HG03095 (cell line): Measurements from ENCODE around the gene DNAJA2.
A peak's percentile ranks its signal among the peaks of the same experiment; 100 is the strongest.
"Not testable (repeated sequence)": the region's sequence is repeated elsewhere in the genome, so short reads cannot be mapped to it uniquely, and the experiment has no call there.

Source experiments
- ATAC-seq: cut with Tn5 transposase; IDR thresholded peaks from one replicate; pipeline ENCODE4 v1.9.1; 2021; ENCODE audit warnings: moderate library complexity; ENCODE audit not compliant: unreplicated experiment

Gene DNAJA2

DNA sequence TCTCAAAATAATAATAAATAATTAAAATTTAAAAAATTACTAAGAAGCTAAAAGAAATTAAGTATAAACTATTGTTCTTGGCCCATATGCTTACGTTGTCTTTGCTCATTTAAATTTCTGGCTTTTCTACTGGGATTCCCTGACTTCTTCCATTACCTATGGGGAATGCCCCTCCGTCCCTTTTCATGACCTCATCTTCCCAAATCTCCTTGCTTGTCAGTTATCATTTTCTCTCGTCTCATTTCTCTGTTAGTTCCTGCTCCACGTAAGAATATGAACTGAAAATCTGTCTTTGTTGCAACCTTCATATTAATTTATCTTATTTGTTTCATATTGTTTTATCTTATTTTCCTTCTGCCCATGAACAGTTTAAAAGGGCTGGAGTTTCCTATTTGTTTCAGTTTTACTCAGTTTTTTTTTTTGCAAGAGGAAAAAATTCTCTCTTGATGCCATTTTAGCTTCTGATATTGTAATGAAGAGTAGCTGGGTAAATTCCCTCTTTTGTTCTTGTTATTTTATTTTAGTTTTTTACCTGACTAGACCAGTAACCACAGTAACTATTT is 2.5 kb upstream of the DNAJA2 start:
- no peak for ATAC-seq

DNA sequence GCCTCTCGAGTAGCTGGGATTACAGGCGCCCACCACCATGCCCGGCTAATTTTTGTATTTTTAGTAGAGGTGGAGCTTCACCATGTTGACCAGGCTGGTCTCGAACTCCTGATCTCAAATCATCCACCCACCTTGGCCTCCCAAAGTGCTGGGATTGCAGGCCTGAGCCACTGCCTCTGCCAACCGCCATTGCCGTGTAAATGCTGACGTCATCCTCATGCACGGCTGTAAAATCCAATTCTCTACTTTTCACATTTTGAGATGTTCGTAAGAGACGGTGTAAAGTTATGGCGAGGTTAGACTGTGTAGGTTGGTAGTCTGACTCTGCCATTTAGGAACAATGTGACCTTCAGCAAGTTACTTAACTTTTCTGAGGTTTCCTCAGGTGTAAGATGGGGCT is 1.7 kb upstream of the DNAJA2 start:
- ATAC-seq = no peak

DNA sequence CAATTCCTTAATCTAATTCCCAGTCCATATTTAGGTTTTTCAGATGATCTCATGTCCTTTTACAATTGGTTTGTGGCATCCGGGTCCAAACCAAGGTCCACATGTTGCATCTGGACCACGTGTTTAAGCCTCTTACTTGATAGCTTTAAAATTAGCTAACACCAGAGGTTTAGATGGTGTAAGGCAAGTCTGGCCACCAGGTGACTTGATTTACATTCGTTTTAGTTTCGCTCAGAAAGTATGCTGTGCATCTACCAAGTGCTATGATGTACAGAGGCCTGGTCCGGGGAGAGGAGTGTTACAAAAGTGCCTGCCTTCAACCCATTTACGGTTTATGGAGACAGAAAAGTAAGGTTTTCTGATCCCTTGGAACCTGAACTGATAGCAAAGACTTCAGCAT is 878 bp upstream of the DNAJA2 start:
- no peak for ATAC-seq

DNA sequence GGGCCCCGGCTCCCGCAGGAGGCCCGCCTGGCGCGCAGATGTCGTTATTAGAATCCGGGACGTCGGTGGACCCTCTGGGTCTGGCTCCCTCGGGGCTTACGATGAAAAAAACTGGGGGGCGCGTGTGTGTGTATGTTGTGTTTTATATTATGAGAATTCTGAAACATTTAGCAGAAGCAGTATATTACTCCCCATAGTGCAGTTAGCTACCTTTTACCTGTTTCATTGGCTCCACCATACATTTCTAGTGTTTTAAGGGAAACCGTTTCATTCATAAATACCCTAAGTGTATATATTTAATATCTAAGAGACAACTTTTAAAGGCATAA is 486 bp upstream of the DNAJA2 start:
- no peak for ATAC-seq

DNA sequence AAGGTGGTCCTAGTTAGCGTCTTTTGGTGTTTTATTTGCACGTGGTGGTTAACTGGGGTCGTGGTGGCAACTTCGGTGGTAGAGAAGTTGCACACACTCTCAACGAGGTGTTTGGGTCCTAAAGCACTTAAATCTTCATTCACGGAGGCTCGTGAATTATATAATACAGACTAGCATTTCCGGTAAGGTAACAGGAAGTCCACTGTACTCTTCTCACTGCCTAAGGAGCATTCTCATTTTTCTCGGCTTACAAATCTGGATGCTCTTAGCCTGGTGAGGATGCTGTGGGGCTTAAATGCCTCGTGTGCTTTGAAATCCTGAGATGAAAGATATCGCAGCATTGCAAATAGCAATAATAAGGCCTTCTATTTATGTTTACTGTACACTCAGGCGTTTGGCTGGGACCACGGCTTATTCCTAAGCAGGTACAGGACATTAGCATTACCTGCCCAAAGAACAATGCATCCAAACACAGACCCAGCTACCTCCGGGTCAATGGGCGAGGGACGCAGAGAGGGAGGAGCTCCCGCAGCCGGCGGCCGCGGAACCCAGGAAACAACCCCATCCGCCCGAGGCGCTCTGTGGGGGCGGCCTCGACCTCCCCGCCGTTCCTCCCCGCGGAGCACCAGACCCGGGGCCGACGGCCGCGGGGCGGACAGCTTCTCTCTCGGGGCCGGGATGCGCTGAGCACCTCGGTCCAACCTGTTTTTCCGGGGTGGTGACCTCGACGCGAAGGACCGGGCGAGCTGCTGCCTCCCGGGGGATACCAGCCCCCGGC is 856 bp downstream of the DNAJA2 start:
- ATAC-seq = peak; percentile 64

DNA sequence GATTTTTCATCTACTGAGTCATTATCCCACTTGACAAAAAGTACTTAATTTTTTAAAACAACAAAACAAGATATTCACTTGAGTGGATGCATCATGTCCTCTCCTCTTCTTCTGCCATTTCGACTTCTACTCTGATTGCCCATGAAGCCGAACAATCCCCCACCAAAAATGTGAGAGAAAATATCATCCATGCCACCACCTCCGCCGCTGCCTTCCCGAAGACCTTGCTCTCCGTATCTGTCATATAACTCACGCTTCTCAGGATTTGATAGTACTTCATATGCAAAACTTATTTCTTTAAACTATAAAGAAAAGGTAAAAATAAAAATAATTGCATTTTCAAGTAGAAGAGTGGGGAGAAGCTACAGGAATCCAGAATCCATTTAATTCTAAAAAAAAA is 2.2 kb downstream of the DNAJA2 start:
- ATAC-seq = no peak

DNA sequence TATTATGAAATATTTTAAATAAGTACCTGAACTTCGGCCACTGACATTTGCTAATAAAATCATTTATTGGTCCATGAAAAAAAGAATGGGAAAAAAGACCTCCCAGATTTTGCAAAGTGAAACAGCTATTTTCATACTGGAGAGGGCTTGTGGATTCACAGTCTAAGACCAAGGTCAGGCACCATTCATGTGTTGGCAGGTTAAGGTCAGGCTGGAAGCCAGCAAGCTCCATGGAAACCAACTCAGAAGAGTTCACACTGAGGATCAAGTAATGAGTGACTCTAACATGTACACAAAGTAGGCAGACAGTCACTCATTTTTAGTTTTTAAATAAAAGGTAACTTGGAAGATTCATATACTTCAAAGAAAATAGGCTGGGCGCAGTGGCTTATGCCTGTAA is 3.4 kb downstream of the DNAJA2 start:
- ATAC-seq = no peak

DNA sequence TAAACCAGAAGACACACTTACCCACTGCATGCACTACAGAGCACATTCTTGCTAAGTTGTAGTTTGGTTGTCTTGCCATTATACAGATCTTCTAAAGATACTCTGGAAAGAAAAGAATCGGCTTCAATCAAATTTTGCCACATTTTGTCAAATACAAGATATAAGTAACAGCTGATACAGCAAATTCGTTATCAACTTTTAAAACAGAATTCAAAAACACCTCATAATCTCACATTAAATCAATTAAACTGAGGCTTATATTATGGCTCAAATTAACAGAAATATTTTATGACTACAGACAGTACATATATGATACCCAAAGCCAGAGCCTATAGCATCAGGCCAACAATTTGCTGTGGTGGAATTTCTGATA is 5.4 kb downstream of the DNAJA2 start:
- no peak for ATAC-seq

DNA sequence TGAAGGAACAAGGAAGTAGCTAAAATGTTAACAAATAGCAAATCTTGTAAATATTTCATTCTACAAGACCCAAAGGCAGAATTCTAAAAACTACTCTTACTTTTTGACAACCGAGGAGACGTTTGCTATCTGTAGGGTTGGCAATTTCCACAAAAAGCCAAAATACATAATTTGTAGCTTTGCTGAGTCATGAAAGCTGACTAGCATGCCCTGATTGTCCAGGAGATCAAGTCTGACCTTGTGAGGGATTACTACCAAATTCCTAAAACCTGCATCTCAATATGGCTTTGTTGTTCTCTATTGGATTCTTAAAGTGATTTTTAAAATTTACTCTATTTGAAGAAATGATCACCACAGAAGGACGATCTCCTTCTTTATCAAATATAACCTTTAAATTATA is 10.8 kb downstream of the DNAJA2 start:
- no peak for ATAC-seq

DNA sequence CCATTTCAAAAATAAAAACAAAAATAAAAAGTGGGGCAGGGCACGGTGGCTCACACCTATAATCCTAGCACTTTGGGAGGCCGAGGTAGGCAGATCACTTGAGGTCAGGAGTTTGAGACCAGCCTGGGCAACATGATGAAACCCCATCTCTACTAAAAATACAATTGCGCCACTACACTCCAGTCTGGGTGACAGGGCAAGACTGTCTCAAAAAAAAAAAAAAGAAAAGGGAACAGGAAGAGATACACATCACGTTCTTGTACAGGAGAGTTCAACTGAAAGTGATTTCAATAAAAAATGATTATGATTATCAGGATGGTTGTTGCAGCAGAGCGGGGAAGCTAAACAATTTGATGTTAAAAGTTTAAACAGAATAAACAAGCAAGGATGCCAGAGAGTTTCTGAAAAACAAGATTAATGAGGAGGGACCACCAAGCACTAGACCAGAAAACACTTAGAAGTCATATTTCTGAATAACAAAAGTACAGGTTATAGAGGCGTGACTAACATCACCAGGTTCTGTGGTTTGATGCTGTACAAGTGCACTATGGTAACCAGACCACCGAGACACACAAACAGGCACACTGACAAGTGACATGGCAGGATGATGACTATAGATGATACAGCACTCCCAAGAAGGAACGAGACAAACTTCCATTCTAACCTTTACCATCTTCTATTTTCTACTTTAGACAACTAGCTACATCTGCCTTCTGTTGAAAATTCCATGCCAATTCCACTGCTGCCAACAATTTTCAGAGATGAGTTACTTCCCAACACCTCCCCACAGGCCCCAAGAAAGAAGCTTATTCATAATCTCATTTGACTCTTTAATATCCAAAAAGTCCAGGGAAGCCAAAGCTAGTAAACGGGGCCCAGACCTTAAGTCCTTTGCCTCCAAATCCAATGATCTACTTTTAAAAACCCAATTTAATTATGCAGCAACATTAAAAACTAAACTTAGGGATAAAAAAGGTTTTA is 11.8 kb downstream of the DNAJA2 start:
- no peak for ATAC-seq

DNA sequence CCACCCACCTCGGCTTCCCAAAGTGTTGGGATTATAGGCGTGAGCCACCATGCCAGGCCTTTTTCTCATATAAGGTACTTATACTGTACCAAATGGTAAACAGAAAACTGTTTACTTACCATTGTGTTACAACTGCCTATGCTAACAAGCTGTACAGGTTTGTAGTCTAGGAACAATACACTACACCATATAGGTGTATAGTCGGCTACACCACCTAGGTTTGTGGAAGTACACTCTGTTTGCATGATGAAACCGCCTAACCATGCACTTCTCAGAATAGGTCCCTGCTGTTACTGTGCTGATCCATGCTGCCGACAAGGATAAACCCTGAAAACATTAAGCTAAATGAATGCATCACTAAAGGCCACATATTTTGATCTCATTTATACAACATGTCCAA is 18.9 kb downstream of the DNAJA2 start:
- no peak for ATAC-seq

DNA sequence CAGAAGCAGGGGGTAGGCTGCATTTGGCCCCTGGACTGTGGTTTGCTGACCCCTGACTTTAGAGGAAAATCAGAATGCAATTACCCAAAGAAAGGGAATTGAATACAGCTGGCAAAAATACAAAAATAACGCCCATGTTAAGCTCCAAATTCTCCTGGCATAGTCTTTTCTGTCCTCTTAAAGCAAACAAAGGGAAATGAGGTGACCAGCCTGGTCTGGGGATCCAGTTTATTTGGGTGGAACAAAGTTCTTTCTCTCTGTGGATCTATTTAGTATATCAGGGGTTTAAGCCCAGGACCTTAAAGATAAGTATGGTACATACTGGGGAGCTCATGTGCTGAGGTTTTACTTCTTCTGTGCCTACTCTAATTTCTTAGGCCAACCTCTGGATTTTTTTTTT is 23.5 kb downstream of the DNAJA2 start:
- ATAC-seq = no peak

DNA sequence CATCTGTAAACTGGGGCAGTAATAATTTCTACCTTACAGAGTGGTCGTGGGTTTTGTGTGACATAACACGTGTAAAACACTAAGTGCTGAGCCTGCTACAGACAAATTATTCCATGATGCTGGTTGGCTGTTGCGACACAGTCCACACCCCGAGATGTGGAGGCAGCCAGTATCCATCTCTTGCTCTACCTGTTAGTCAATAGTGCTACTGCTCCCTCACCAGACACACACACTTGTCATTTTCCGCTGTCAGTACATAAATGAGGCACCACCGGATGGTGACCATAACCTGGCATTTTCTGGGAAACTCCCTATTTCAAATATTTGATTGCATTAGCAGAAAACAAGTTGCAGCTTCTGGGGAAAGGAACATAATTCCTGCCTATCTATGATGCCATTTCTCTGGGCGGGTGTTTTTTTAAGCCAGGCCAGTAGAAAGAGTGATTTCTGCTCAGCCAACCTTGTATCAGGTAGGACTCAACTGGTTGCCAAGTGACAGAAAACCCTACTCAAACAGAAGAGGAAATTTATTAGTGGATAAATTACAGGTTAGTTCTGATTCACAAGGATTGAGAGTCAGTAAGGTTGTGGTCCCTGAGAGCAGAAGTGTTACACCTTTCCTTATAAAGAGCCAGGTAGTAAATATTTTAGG is 24.1 kb downstream of the DNAJA2 start:
- no peak for ATAC-seq

DNA sequence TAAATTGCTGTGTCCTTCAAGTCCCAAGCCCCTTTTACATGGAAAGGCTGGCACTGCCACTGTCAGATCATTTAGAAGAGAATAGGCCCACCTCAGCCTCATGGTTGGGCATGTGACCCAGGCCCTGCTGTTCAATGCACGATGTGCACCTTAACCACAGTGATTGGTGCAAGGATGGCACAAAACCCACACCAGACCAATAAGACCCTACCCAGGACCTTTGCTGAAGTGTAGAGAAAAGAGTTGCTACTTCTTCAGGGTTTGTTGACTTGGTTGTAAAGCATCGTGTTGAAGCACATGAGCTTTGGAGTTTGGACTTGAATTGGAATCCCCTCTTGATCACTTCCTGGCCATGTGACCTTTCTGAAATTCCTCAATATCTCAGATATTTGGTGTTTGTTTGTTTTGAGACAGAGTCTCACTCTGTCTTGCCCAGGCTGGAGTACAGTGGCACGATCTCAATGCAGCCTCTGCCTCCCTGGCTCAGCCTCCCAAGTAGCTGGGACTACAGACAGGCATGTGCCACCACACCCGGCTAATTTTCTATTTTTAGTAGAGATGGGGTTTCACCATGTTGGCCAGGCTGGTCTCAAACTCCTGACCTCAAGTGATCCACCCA is 24.8 kb downstream of the DNAJA2 start:
- ATAC-seq = no peak

DNA sequence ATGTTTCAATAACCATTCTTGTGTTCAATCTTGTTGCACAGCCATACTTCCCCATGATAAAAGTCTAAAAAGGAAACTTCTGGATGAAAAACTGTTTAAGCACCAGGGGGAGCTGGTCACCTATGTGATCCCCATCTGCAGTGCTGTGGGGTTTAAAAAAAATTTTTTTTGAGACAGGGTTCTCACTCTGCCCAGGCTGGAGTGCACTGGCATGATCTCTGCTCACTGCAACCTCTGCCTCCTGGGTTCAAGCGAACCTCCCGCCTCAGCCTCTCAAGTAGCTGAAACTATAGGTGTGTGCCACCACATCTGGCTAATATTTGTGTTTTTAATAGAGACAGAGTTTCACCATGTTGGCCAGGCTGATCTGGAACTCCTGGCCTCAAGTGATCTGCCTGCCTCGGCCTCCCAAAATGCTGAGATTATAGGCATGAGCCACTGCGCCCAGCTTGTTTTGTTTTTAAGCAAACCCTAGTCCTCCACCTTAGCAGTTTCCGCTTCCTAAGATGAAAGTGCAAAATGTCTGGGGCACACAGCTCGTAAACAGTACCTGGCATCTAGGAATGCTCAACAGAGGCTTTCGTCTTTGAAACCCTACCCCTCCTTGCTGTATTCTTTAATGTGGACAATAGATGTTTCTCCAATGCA is 25.4 kb downstream of the DNAJA2 start:
- ATAC-seq = peak; percentile 72

DNA sequence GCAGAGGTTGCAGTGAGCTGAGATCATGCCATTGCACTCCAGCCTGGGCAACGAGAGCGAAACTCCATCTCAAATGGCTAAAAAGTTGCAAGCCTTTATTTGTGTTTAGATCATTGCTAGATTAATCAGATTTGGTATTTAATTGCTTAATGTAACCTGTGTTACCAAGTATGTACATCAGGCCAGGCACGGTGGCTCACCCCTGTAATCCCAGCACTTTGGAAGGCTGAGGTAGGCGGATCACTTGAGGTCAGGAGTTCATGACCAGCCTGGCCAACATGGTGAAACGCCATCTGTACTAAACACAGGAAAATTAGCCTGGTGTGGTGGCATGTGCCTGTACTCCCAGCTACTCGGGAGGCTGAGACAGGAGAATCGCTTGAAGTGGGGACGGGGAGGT is 28.8 kb downstream of the DNAJA2 start:
- ATAC-seq = not testable (repeated sequence)

DNA sequence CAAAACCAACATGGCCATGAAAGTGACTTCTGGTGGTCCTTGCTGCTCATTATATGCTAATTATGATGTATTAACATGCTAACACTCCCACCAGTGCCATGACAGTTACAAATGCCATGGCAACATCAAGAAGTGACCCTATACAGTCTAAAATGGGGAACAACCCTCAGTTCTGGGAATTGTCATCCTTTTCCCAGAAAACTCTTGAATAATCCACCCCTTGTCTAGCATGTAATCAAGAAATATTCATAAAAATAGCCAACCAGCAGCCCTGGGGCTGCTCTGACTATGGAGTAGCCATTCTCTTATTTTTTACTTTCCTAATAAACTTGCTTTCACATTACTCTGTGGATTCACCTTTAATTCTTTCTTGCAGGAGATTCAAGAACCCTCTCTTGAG is 35.9 kb downstream of the DNAJA2 start:
- no peak for ATAC-seq

DNA sequence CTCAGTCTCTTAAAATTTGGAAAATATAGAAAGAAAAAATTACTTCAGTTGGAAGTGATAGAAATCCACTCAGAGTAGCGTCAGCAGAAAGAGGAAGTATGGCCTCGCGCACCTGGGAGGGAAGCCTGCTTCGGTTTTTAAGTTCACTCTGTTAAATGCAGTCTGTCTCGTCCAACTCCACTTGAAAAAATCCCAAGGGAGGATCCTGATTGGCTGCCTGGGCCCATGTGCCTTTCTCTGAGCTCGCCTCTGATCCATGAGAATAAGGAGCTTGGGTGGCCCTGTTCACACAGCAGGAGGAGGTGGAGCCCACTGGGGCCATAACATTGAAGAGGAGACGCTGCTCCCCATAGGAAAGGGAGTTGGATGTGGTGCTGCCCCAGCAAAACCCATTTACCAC is 40.7 kb downstream of the DNAJA2 start:
- no peak for ATAC-seq

DNA sequence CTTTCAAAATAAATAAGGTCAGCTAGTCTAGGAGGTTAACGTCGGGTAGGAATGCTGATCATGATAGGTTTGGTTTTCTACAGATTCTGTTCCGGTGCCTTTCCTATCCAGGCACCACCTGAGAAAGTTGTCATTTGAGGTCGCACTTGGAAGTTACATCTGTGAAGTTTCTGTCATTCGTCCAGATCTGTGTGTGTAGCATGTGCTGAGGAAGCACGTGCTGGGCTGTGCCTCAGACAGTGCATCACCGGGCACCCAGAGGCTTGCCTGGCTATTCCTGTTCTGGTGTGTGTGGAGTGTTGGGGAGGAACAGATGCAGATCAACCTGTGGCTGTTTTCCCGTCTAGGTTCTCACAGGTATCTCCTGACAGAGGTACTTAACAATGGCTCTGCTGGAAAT is 42.6 kb downstream of the DNAJA2 start:
- no peak for ATAC-seq
